ACC112 (cell line): ENCODE results near the gene AGPAT4.

Source experiments
- H2AFZ ChIP-seq: fragments of 200-600 bp; sonication (generic); one replicate; pipeline ENCODE4 v1.6.0; 2017; ENCODE audit warnings: antibody characterized with exemption, low read length; ENCODE audit not compliant: unreplicated experiment
- H3K27ac ChIP-seq: fragments of 200-600 bp; sonication (generic); 2 replicates; pipeline ENCODE4 v1.5.1; 2014; ENCODE audit warnings: low read depth, mild to moderate bottlenecking, antibody characterized with exemption, low read length, moderate library complexity
- H3K27me3 ChIP-seq: fragments of 200-600 bp; sonication (generic); 2 replicates; pipeline ENCODE4 v1.6.1; 2014; ENCODE audit warnings: mild to moderate bottlenecking, antibody characterized with exemption, low read length, moderate library complexity, mixed read lengths; ENCODE audit not compliant: insufficient read depth
- H3K36me3 ChIP-seq: fragments of 200-600 bp; sonication (generic); 2 replicates; pipeline ENCODE4 v1.6.1; 2016; ENCODE audit warnings: mild to moderate bottlenecking, antibody characterized with exemption, low read length, moderate library complexity, mixed read lengths; ENCODE audit not compliant: insufficient read depth
- H3K4me1 ChIP-seq: fragments of 200-600 bp; sonication (generic); one replicate; pipeline ENCODE4 v1.6.1; 2016; ENCODE audit warnings: low read length, mixed read lengths; ENCODE audit not compliant: insufficient read depth, unreplicated experiment, control insufficient read depth
- H3K4me3 ChIP-seq: fragments of 200-600 bp; sonication (generic); 2 replicates; pipeline ENCODE4 v1.5.1; 2014; ENCODE audit warnings: mild to moderate bottlenecking, low read depth, low read length
- H3K79me2 ChIP-seq: fragments of 200-600 bp; sonication (generic); one replicate; pipeline ENCODE4 v1.6.0; 2016; ENCODE audit warnings: low read length; ENCODE audit not compliant: control insufficient read depth, unreplicated experiment, insufficient read depth

Gene AGPAT4

GRCh38 chr6:161166677-161167076, 107.2 kb downstream of the AGPAT4 start:
- H3K79me2 ChIP-seq, result no peaks in the 10 kb centered on the region
- no peak overlapping the region for H3K27ac ChIP-seq
- H3K36me3 ChIP-seq, result peaks cover 8% of the 10 kb centered on the region; the same call in 1 of the 2 replicates
- peaks cover 36% of the 10 kb centered on the region for H3K4me1 ChIP-seq
- no peak overlapping the region for H3K4me3 ChIP-seq
- H2AFZ ChIP-seq, result no peak overlapping the region
- no peaks in the 10 kb centered on the region for H3K27me3 ChIP-seq

DNA sequence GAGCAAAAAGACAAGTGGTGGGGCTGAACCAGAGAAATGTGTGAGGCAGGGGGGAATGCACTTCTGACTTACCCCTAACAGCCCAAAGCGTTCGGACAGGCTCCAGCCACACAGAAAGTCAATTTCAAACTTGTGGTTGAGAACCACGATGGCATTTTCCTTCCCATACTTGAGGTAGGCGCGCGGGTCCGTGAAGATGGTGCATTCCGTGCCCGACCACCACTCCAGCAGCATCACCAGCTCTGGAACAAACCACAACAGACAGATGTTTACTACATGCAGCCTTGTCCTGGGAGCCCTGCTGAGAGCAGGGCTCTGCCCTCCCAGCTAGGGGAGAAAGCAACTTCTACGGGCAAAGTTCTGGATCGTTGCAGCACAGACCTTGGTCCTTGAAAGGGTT, 107.7 kb downstream of the AGPAT4 start:
- Histone ChIP-seq H3K4me3 (no peak overlapping the region), H2AFZ (no peak overlapping the region), H3K27me3 (no peaks in the 10 kb centered on the region), H3K79me2 (no peaks in the 10 kb centered on the region), H3K4me1 (peaks cover 36% of the 10 kb centered on the region), H3K27ac (no peak overlapping the region), H3K36me3 (peaks cover 8% of the 10 kb centered on the region; the same call in 1 of the 2 replicates)

- H3K27me3 ChIP-seq, result no peaks in the 10 kb centered on the region
- no peak overlapping the region for H3K27ac ChIP-seq
- no peak overlapping the region for H3K4me3 ChIP-seq
- H3K36me3 ChIP-seq, result peaks cover 8% of the 10 kb centered on the region; the same call in 1 of the 2 replicates
- H3K79me2 ChIP-seq, result no peaks in the 10 kb centered on the region
- no peak overlapping the region for H2AFZ ChIP-seq
- H3K4me1 ChIP-seq, result peaks cover 19% of the 10 kb centered on the region
These were observed 109.7 kb downstream of the AGPAT4 start for GRCh38 chr6:161164182-161164625.

DNA sequence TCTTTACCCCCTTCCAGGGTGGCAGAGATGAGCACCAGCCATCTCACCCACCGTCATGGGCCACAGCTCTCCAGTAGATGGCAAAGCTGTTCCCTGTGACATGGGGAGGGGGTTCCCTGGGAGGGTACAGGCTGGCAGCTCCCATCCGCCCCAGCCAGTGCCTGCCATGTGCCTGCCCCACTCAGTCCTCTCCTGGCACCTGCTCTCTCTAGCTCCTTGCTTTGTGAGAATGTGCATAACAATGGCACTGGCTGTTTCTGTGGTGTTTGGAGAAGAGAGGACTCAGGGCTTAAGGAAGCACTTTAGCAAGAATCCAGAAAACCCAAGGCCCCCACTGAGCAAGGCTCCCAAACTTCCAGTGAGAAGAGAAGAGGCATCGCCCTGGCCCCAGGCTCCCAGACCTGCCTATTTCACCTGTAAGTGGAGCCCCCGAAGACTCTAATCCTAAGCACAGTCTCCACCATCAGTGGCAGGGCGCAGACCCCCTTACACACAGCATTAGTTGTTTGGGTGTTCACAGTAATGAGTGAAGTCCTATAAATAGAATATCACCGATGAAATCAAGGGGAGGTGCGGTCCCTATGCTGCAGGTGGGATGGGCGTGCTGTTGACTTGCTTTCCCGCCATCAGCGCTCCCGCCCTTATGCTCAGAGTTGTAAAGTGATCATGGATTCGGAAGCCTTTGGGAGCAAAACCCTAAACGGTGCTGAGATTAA, 110.2 kb downstream of the AGPAT4 start:
- no peak overlapping the region for H3K4me3 ChIP-seq
- peaks cover 8% of the 10 kb centered on the region; the same call in 1 of the 2 replicates for H3K36me3 ChIP-seq
- H3K27me3 ChIP-seq, result no peaks in the 10 kb centered on the region
- no peaks in the 10 kb centered on the region for H3K79me2 ChIP-seq
- no peak overlapping the region for H3K27ac ChIP-seq
- H3K4me1 ChIP-seq, result peaks cover 14% of the 10 kb centered on the region
- H2AFZ ChIP-seq, result no peak overlapping the region

GRCh38 chr6:161162722-161163121, 111.1 kb downstream of the AGPAT4 start:
- H3K36me3 ChIP-seq, result peaks cover 8% of the 10 kb centered on the region; the same call in 1 of the 2 replicates
- H3K27me3 ChIP-seq, result no peaks in the 10 kb centered on the region

DNA sequence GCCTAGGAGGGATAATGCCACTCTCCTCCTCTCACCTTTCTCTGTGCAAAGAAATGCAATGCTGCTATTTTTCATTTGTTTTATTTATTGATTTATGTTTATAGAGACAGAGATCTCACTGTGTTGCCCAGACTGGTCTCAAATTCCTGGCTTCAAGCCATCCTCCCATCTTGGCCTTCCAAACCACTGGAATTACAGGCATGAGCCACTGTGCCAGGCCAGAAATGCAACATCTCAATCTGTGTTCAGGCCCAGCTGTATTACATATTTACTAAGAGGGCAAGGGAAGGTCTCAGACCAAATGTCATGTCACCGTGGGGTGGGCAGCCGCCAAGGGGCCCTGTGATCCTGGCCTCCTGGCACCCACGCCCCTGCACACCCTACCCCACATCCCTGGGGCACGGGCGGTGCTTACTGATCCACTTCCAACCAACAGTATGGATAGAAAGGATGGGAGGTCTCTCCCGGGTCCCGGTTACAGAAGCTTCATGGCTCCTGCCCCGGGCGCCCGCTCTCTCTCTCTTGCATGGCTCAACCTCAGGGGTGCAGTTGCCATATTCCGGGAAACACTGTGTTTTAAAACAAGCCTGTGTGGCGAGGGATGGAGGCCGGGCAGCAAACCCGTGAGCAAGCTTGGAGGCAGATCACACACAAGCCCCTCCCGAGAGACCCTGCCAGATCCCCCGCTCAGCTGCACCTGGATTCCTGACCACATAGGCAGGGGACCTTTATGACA, 111.8 kb downstream of the AGPAT4 start:
- Histone ChIP-seq H3K27ac (no peak overlapping the region), H3K27me3 (no peaks in the 10 kb centered on the region), H3K4me1 (peaks cover 4% of the 10 kb centered on the region), H3K36me3 (peaks cover 8% of the 10 kb centered on the region; the same call in 1 of the 2 replicates), H3K79me2 (no peaks in the 10 kb centered on the region), H2AFZ (no peak overlapping the region), H3K4me3 (no peak overlapping the region)

More at GRCh38 chr6:161162722-161163121, 111.1 kb downstream of the AGPAT4 start:
- Histone ChIP-seq H3K27ac (no peak overlapping the region), H3K4me1 (peaks cover 6% of the 10 kb centered on the region), H3K79me2 (no peaks in the 10 kb centered on the region), H3K4me3 (no peak overlapping the region), H2AFZ (no peak overlapping the region)

- no peak overlapping the region for H2AFZ ChIP-seq
- H3K27me3 ChIP-seq, result no peaks in the 10 kb centered on the region
- no peak overlapping the region for H3K27ac ChIP-seq
- peaks cover 8% of the 10 kb centered on the region; the same call in 1 of the 2 replicates for H3K36me3 ChIP-seq
- peaks cover 4% of the 10 kb centered on the region for H3K4me1 ChIP-seq
- H3K4me3 ChIP-seq, result no peak overlapping the region
- no peaks in the 10 kb centered on the region for H3K79me2 ChIP-seq
These were observed 112.7 kb downstream of the AGPAT4 start for GRCh38 chr6:161161121-161161520.

GRCh38 chr6:161154796-161155335, 119.0 kb downstream of the AGPAT4 start:
- Histone ChIP-seq H2AFZ (no peak overlapping the region), H3K36me3 (0 out of 2 replicates have a peak, but pooled peaks cover 3% of the 10 kb centered on the region), H3K27ac (no peak overlapping the region), H3K4me1 (no peaks in the 10 kb centered on the region), H3K27me3 (no peaks in the 10 kb centered on the region), H3K79me2 (no peaks in the 10 kb centered on the region), H3K4me3 (no peak overlapping the region)

DNA sequence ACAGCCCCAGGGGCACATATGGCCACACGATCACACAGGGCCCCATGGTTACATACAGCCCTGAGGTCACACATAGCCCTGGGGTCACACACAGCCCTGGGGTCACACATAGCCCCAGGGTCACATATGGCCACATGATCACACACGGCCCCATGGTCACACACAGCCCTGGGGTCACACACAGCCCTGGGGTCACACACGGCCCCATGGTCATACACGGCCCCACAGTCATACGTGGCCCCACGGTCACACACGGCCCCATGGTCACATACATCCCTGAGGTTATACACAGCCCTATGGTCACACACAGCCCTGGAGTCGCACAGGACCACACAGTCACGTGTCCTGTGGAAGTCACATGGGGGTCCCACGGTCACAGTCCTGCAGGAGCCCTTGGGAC, 120.1 kb downstream of the AGPAT4 start:
- H3K27ac ChIP-seq, result no peak overlapping the region
- no peaks in the 10 kb centered on the region for H3K4me1 ChIP-seq
- no peaks in the 10 kb centered on the region for H3K79me2 ChIP-seq
- no peak overlapping the region for H3K4me3 ChIP-seq
- H2AFZ ChIP-seq, result no peak overlapping the region
- no peaks in the 10 kb centered on the region for H3K27me3 ChIP-seq
- H3K36me3 ChIP-seq, result 0 out of 2 replicates have a peak, but pooled peaks cover 3% of the 10 kb centered on the region

- no peaks in the 10 kb centered on the region for H3K79me2 ChIP-seq
- no peak overlapping the region for H3K4me3 ChIP-seq
- H3K36me3 ChIP-seq, result peaks cover 6% of the 10 kb centered on the region; the same call in 1 of the 2 replicates
- H3K4me1 ChIP-seq, result no peaks in the 10 kb centered on the region
- H3K27me3 ChIP-seq, result no peaks in the 10 kb centered on the region
- H2AFZ ChIP-seq, result no peak overlapping the region
- no peak overlapping the region for H3K27ac ChIP-seq
These were observed 120.8 kb downstream of the AGPAT4 start for GRCh38 chr6:161152907-161153662.
